GM19025 (cell line): ENCODE data around the gene TJAP1.

Source experiments
- ATAC-seq: cut with Tn5 transposase; IDR thresholded peaks from one replicate; pipeline ENCODE4 v1.9.1; 2021; ENCODE audit warnings: mild to moderate bottlenecking, low read depth, moderate library complexity; ENCODE audit not compliant: unreplicated experiment

TJAP1 gene

GRCh38 chr6:43500921-43501320 lies 23.6 kb downstream of the TJAP1 start:
- ATAC-seq, result no peak

GRCh38 chr6:43502666-43503065 lies 25.3 kb downstream of the TJAP1 start:
- ATAC-seq, result no peak

- ATAC-seq, result no peak
Measured at GRCh38 chr6:43503443-43503842, 26.1 kb downstream of the TJAP1 start.

- no peak for ATAC-seq
Measured at GRCh38 chr6:43504756-43505593, 27.6 kb downstream of the TJAP1 start.

- no peak for ATAC-seq
Measured at GRCh38 chr6:43505718-43506117, 28.3 kb downstream of the TJAP1 start.

- no peak for ATAC-seq
Measured at GRCh38 chr6:43506171-43506570, 28.8 kb downstream of the TJAP1 start.

GRCh38 chr6:43506667-43507471 lies 29.5 kb downstream of the TJAP1 start:
- ATAC-seq, result no peak

GRCh38 chr6:43508481-43509141 lies 31.2 kb downstream of the TJAP1 start:
- ATAC-seq, result no peak

GRCh38 chr6:43509142-43509983 lies 32.0 kb downstream of the TJAP1 start:
- no peak for ATAC-seq

GRCh38 chr6:43509984-43510826 lies 32.8 kb downstream of the TJAP1 start, which contains the start of gene LRRC73:
TSS of gene LRRC73 (minus strand) at chr6:43510346. CDS start at chr6:43509785, 561 bp downstream.
- ATAC-seq, result peak; percentile 74

- ATAC-seq, result no peak
Measured at GRCh38 chr6:43510827-43511163, 33.4 kb downstream of the TJAP1 start.

GRCh38 chr6:43511824-43512415 lies 34.5 kb downstream of the TJAP1 start:
- ATAC-seq, result no peak

GRCh38 chr6:43515808-43516207 lies 38.4 kb downstream of the TJAP1 start:
- ATAC-seq, result no peak

- ATAC-seq, result no peak
Measured at GRCh38 chr6:43516367-43516696, 39.0 kb downstream of the TJAP1 start.

- peak; percentile 79 for ATAC-seq
Measured at GRCh38 chr6:43516697-43517504, 39.5 kb downstream of the TJAP1 start, which contains the start of the genes POLR1C and YIPF3. TSS of gene POLR1C (plus strand) at chr6:43517089. CDS start at chr6:43517110, 21 bp downstream. TSS of gene YIPF3 (minus strand) at chr6:43516926. CDS start at chr6:43516807, 119 bp downstream.

GRCh38 chr6:43517505-43518357 lies 40.4 kb downstream of the TJAP1 start:
- no peak for ATAC-seq

GRCh38 chr6:43520097-43520496 lies 42.7 kb downstream of the TJAP1 start:
- no peak for ATAC-seq
